ENCODE data around the gene CDC14A.

The CDC14A gene

GRCh38 chr1:100494393-100495084 is 142.2 kb downstream of the CDC14A start:
- H3K36me3 ChIP-seq (ENCODE audit: low read length), result no peaks in the 10 kb centered on the region
- H3K27ac ChIP-seq (ENCODE audit: low read depth, low read length), result no peak overlapping the region

GRCh38 chr1:100496896-100497295 is 144.6 kb downstream of the CDC14A start:
- Histone ChIP-seq H3K27me3 (ENCODE audit: low read length) (no peaks in the 10 kb centered on the region), H3K9me3 (ENCODE audit: insufficient read depth, low read length) (no peaks in the 10 kb centered on the region), H4K20me1 (ENCODE audit: low read depth, low read length) (no peaks in the 10 kb centered on the region), H3F3A (ENCODE audit: insufficient read depth) (no peaks in the 10 kb centered on the region), H3K27ac (ENCODE audit: low read depth, low read length) (no peak overlapping the region), H3K79me2 (ENCODE audit: insufficient read depth, low read length) (no peaks in the 10 kb centered on the region), H3K4me2 (ENCODE audit: low read depth, low read length, poor library complexity, severe bottlenecking) (no peak overlapping the region), H3K36me3 (ENCODE audit: low read length) (no peaks in the 10 kb centered on the region), H3K9ac (ENCODE audit: low read length) (no peak overlapping the region), H3K4me3 (ENCODE audit: insufficient read depth, low read length, poor library complexity, severe bottlenecking) (no peak overlapping the region), H2AFZ (ENCODE audit: low read depth, low read length, severe bottlenecking) (no peak overlapping the region), H3K9me2 (replicated peaks; ENCODE audit: insufficient read depth, low read length) (no peaks in the 10 kb centered on the region)
- no peak for TF ChIP-seq EZH2phosphoT487 (conservative IDR thresholded peaks at IDR 0.05; ENCODE audit: low read length)
- no peak for TF ChIP-seq CTCF (IDR thresholded peaks at IDR 0.05; ENCODE audit: insufficient read depth, low read length, poor library complexity, severe bottlenecking)

More at GRCh38 chr1:100494393-100495084, 142.2 kb downstream of the CDC14A start:
- Histone ChIP-seq H3K9ac (ENCODE audit: low read length) (no peak overlapping the region), H2AFZ (ENCODE audit: low read depth, low read length, severe bottlenecking) (no peak overlapping the region), H3K27me3 (ENCODE audit: low read length) (no peaks in the 10 kb centered on the region), H3K79me2 (ENCODE audit: insufficient read depth, low read length) (no peaks in the 10 kb centered on the region), H3K4me2 (ENCODE audit: low read depth, low read length, poor library complexity, severe bottlenecking) (no peak overlapping the region), H3K9me2 (replicated peaks; ENCODE audit: insufficient read depth, low read length) (no peaks in the 10 kb centered on the region), H3K9me3 (ENCODE audit: insufficient read depth, low read length) (no peaks in the 10 kb centered on the region), H4K20me1 (ENCODE audit: low read depth, low read length) (no peaks in the 10 kb centered on the region), H3K4me3 (ENCODE audit: insufficient read depth, low read length, poor library complexity, severe bottlenecking) (no peak overlapping the region), H3F3A (ENCODE audit: insufficient read depth) (no peaks in the 10 kb centered on the region)
- TF ChIP-seq CTCF (IDR thresholded peaks at IDR 0.05; ENCODE audit: insufficient read depth, low read length, poor library complexity, severe bottlenecking) (no peak), EZH2phosphoT487 (conservative IDR thresholded peaks at IDR 0.05; ENCODE audit: low read length) (no peak)

- H2AFZ ChIP-seq (ENCODE audit: low read depth, low read length, severe bottlenecking), result no peak overlapping the region
- H3K9ac ChIP-seq (ENCODE audit: low read length), result no peak overlapping the region
- H3K4me3 ChIP-seq (ENCODE audit: insufficient read depth, low read length, poor library complexity, severe bottlenecking), result no peak overlapping the region
- no peaks in the 10 kb centered on the region for H3K79me2 ChIP-seq (ENCODE audit: insufficient read depth, low read length)
- TF ChIP-seq EZH2phosphoT487 (conservative IDR thresholded peaks at IDR 0.05; ENCODE audit: low read length) (no peak), CTCF (IDR thresholded peaks at IDR 0.05; ENCODE audit: insufficient read depth, low read length, poor library complexity, severe bottlenecking) (no peak)
- no peaks in the 10 kb centered on the region for H3K36me3 ChIP-seq (ENCODE audit: low read length)
- no peaks in the 10 kb centered on the region for H4K20me1 ChIP-seq (ENCODE audit: low read depth, low read length)
- no peak overlapping the region for H3K4me2 ChIP-seq (ENCODE audit: low read depth, low read length, poor library complexity, severe bottlenecking)
- no peaks in the 10 kb centered on the region for H3K27me3 ChIP-seq (ENCODE audit: low read length)
- H3K27ac ChIP-seq (ENCODE audit: low read depth, low read length), result no peak overlapping the region
- no peaks in the 10 kb centered on the region for H3K9me3 ChIP-seq (ENCODE audit: insufficient read depth, low read length)
- H3K9me2 ChIP-seq (replicated peaks; ENCODE audit: insufficient read depth, low read length), result no peaks in the 10 kb centered on the region
- no peaks in the 10 kb centered on the region for H3F3A ChIP-seq (ENCODE audit: insufficient read depth)
Observed at GRCh38 chr1:100497796-100498195, 145.5 kb downstream of the CDC14A start.
